Panc1 (cell line): ENCODE data around the gene PCYT2.

Source experiments
- POLR2AphosphoS5 ChIP-seq: IDR thresholded peaks from 2 replicates; pipeline ENCODE4 v1.6.1; 2012; ENCODE audit warnings: mild to moderate bottlenecking, low read depth, low read length, moderate library complexity
- TF ChIP-seq, protein P1 (sequence below): fragments of 450-650 bp; IDR thresholded peaks from 2 replicates; pipeline ENCODE4 v1.5.1; 2017; ENCODE audit warnings: mild to moderate bottlenecking
- TF ChIP-seq, protein P2 (sequence below), 2 experiments: IDR thresholded peaks; 2 replicates each; pipeline ENCODE4 v1.6.1; 2011 to 2012; ENCODE audit warnings: low read depth in 2 of 2, control low read depth in 1 of 2, low read length in 1 of 2, mild to moderate bottlenecking in 1 of 2, moderate library complexity in 1 of 2; ENCODE audit not compliant: insufficient read depth in 1 of 2

DNA sequence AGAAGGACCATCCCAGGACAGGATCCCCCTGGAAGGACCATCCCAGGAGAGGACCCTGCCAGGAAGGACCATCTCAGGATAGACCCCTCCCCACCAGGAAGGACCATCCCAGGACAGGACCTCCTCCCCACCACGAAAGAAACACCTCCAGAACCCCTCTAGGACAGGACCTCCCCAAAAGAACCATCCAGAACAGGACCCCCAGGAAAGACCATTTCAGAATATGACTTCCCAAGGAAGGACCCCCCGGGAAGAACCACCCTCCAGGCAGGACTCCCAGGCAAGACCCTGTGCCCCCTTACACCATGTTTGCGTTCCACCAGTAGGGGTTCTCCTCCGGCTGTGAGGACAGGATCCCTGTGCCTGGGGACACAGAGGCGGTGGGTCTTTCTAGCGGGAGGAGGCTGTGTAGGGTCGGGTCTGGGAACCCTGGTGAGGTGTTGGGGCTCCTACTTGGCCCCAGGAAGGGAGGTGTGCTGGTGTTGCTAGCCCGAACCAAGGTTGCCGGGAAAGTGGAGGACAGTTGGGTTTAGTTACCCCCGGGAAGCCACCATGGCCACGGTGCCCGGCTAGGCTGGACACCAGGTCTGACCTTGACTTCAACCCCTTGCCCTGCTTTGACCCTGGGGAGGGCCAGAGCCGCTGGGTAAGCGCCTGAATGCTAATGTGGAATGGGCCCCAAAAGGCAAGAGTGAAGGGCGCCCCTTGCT, 47.6 kb upstream of the PCYT2 start:
- TF ChIP-seq, protein P1, sequence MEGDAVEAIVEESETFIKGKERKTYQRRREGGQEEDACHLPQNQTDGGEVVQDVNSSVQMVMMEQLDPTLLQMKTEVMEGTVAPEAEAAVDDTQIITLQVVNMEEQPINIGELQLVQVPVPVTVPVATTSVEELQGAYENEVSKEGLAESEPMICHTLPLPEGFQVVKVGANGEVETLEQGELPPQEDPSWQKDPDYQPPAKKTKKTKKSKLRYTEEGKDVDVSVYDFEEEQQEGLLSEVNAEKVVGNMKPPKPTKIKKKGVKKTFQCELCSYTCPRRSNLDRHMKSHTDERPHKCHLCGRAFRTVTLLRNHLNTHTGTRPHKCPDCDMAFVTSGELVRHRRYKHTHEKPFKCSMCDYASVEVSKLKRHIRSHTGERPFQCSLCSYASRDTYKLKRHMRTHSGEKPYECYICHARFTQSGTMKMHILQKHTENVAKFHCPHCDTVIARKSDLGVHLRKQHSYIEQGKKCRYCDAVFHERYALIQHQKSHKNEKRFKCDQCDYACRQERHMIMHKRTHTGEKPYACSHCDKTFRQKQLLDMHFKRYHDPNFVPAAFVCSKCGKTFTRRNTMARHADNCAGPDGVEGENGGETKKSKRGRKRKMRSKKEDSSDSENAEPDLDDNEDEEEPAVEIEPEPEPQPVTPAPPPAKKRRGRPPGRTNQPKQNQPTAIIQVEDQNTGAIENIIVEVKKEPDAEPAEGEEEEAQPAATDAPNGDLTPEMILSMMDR, result no peak
- no peak for TF ChIP-seq POLR2AphosphoS5
- TF ChIP-seq, protein P2, sequence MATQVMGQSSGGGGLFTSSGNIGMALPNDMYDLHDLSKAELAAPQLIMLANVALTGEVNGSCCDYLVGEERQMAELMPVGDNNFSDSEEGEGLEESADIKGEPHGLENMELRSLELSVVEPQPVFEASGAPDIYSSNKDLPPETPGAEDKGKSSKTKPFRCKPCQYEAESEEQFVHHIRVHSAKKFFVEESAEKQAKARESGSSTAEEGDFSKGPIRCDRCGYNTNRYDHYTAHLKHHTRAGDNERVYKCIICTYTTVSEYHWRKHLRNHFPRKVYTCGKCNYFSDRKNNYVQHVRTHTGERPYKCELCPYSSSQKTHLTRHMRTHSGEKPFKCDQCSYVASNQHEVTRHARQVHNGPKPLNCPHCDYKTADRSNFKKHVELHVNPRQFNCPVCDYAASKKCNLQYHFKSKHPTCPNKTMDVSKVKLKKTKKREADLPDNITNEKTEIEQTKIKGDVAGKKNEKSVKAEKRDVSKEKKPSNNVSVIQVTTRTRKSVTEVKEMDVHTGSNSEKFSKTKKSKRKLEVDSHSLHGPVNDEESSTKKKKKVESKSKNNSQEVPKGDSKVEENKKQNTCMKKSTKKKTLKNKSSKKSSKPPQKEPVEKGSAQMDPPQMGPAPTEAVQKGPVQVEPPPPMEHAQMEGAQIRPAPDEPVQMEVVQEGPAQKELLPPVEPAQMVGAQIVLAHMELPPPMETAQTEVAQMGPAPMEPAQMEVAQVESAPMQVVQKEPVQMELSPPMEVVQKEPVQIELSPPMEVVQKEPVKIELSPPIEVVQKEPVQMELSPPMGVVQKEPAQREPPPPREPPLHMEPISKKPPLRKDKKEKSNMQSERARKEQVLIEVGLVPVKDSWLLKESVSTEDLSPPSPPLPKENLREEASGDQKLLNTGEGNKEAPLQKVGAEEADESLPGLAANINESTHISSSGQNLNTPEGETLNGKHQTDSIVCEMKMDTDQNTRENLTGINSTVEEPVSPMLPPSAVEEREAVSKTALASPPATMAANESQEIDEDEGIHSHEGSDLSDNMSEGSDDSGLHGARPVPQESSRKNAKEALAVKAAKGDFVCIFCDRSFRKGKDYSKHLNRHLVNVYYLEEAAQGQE (IDR thresholded peaks at IDR 0.05; ENCODE audit: insufficient read depth in 1 of 2, low read depth in 2 of 2, low read length in 1 of 2), result no peak
